COR-L47 (cell line): ENCODE results near the gene STAT5A.
"Not testable (repeated sequence)": the region's sequence is repeated elsewhere in the genome, so short reads cannot be mapped to it uniquely, and the experiment has no call there.

Source experiments
- DNase-seq: peaks from one replicate; lab custom pipeline; 2025; lab: John Stamatoyannopoulos, UW

STAT5A gene

GRCh38 chr17:42287977-42288802 is at the start of gene STAT5A:
Gene STAT5A, plus strand, starts transcription at chr17:42288498. Its CDS starts 914 bp downstream, at chr17:42289412.
- no peak for DNase-seq

- DNase-seq = not testable (repeated sequence)
These were observed 48.7 kb upstream of the STAT5A start for GRCh38 chr17:42239576-42239975.

GRCh38 chr17:42240201-42240600 is 48.1 kb upstream of the STAT5A start:
- DNase-seq = no peak

DNA sequence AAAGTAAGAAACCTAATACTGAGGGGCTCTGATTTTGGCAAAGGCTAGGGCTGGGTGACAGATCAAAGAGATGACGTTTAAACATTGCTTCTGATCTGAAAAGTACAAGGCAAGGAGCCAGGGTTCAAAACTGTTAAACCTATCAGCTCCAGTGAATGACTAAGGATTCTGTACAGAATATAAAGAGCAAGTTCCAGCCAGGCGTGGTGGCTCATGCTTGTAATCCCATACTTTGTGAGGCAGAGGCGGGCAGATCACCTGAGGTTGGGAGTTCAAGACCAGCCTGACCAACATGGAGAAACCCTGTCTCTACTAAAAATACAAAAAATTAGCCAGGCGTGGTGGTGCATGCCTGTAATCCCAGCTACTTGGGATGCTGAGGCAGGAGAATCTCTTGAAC is 47.4 kb upstream of the STAT5A start:
- DNase-seq = not testable (repeated sequence)

DNA sequence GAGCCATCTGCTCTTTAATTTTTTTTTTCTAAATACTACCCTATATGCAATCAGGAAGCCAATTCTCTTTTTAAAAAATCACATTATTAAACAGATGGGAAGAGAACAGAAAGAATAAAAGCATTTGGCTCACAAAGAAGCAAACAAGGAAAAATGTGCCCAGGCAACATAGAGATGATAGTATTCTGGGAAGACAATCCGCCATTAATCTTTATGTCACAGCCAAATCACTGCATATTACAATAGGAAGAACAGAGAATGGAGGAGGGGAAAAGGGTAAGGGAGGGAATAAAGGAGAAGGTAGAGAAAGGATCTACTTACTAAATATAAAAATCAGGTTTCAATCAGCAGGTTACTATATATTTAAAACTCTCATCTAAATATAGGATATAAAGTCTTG is 46.4 kb upstream of the STAT5A start:
- DNase-seq = no peak

DNA sequence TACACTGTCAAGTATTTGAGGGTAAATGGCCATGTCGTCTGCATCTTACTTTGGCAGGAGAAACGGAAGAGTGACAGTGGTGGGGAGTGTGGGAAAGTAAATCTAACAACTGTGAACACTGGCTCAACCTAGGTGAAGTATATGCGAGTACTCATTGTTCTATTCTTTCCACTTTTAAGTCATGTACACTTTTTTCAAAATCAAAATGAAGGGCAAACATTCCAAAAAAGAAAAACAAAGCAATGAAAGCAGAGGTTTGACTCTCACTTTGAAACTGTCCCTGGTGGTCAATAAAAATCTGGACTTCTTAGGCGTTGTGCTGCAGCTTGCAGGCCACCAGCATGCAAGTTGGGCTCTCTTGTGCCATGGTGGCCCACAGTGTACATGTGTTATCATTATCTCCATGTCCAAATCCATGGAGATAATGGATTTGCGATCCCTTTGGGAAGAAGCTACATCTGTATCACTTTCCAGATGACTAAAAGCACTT is 44.8 kb upstream of the STAT5A start:
- DNase-seq = no peak

DNA sequence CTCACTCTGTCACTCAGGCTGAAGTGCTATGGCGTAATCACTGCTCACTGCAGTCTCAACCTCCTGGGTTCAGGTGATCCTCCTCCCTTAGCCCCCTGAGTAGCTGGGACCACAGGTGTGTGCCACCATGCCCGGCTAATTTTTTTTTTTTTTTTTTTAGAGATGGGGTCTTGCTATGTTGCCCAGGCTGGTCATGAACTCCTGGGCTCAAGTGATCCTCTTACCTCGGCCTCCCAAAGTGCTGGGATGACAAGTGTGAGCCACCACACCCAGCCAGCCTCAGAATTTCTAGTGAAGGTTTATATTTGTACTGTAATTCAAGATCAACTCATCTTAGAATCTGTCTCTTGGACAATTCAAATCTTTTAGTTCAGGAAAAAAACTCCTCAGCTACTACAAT is 44.2 kb upstream of the STAT5A start:
- not testable (repeated sequence) for DNase-seq

- DNase-seq = not testable (repeated sequence)
These were observed 43.1 kb upstream of the STAT5A start for GRCh38 chr17:42245183-42245582.

GRCh38 chr17:42246515-42246914 is 41.8 kb upstream of the STAT5A start:
- DNase-seq = no peak

DNA sequence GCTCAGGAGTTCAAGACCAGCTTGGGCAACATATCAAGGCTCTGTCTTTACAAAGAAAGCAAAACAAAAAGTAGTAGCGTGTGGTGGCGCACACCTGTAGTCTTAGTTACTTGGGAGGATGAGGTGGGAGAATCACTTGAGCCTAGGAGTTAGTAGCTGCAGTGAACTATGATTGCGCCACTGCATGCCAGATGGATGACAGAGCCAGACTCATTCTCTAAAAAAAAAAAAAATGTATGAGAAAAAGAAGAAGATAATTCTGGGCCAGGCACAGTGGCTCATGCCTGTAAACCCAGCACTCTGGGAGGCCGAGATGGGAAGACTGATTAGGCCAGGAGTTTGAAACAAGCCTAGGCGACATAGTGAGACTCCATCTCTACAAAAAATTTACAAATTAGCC is 40.6 kb upstream of the STAT5A start:
- no peak for DNase-seq

GRCh38 chr17:42248351-42249179 is 39.7 kb upstream of the STAT5A start:
- peak; percentile 74 for DNase-seq

DNA sequence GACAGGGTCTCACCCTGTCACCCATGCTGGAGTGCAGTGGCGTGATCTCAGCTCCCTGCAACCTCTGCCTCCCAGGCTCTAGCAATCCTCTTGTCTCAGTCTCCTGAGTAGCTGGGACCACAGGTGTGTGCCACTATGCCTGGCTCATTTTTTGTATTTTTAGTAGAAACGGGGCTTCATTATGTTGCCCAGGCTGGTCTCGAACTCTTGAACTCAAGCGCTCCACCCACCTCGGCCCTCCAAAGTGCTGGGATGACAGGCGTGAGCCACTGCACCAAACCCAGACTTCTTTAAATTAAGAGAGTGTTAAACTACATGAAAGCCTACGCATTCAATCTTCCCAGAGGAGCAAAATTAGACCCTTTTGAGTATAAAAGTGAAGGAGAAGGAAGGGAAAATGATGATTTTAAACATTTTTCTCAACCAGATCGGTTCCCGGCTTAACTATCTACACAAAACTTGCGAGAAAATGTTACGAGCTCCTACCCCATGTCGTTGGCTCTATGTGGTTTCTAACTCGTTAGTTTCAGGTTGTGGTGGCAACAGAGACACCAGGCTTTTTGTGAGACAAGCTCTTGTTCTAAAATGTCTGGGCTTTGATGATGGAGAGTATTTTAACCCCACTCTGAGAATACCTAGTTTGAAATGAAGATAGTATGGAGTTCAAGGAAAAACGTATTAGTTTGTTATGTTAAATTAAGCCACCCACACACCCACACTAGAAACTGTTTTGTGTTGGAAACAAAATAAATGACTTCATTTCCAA is 38.4 kb upstream of the STAT5A start:
- no peak for DNase-seq

GRCh38 chr17:42251115-42251514 is 37.2 kb upstream of the STAT5A start:
- DNase-seq = no peak

DNA sequence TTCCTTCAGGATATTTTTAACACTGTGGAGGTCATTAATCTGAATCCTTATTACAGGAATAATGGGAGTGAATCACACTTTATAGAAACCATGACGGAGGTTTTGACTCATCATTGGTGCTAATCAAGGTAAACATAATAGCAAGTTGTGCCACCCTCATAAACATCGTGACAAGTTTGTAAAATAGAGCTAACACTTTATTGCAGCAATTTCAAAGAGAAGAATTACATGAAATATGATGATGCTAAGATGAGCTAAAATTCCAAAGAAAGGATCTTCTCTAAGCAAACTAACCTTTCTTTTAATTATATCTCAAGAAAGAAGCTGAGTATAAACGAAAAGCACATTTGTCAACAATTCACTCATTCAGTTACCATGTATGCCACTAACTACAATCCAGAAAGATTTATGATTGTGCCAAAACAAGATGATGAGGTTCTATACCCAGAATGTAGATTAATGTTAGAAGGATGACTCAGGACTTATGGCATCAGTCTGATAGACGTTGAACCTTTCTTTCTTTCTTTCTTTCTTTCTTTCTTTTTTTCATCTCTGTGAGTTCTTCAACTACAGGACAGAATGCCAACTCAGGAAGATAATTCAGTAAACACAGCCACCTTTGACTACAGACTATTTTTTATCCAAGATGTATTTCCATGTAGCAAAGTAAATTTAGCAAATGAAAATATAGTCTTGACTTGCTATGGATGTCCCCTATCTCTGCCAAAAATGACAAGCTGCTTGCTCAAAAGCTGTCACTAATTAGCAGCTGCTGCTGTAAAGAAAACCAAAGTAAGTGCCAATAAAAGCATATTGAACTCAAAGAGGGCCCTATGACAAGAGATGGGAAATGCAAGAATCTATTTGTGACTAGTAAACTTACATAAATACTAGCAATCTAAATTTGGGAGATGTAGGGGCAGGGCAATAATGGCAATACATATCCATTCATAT is 35.4 kb upstream of the STAT5A start:
- DNase-seq = no peak

GRCh38 chr17:42253578-42253977 is 34.7 kb upstream of the STAT5A start:
- DNase-seq = no peak

DNA sequence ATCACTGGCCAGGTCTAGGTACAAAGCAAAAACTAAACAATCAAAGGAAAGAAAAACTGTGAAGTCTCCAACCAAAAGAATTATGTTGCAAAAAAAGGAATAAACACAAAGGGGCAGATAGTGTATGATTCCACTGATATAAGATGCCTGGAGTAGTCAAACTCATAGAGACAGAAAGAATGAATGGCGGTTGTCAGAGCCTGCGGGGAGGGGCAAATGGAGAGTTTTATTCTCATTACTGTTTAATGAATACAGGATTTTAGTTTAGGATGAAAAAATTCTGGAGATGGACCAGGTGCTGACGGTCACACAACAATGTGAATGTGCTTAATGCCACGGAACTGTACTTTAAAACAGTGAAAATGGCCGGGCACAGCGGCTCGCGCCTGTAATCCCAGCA is 32.9 kb upstream of the STAT5A start:
- no peak for DNase-seq

- DNase-seq = no peak
These were observed 28.0 kb upstream of the STAT5A start for GRCh38 chr17:42260318-42260717.

DNA sequence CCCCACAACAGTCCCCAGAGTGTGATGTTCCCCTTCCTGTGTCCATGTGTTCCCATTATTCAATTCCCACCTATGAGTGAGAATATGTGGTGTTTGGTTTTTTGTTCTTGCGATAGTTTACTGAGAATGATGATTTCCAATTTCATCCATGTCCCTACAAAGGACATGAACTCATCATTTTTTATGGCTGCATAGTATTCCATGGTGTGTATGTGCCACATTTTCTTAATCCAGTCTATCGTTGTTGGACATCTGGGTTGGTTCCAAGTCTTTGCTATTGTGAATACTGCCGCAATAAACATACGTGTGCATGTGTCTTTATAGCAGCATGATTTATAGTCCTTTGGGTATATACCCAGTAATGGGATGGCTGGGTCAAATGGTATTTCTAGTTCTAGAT is 23.9 kb upstream of the STAT5A start:
- DNase-seq = not testable (repeated sequence)

GRCh38 chr17:42266462-42266861 is 21.8 kb upstream of the STAT5A start:
- no peak for DNase-seq

- no peak for DNase-seq
These were observed 21.2 kb upstream of the STAT5A start for GRCh38 chr17:42266918-42267766.
